Stimulated activated CD4-positive, alpha-beta T cell treated with anti-CD3 and anti-CD28 coated beads, TNF-alpha, amount 100 ng/mL, for 48 hours (primary cell): Measurements from ENCODE around the gene SLC51A.

Experiments
- DNase-seq, 3 donors: peaks; one replicate each; pipeline ENCODE4 v3.0.0-alpha.2; 2020; ENCODE audit warnings: low read depth in 3 of 3

The SLC51A gene

GRCh38 chr3:196215493-196216020, 777 bp upstream of the SLC51A start:
- DNase-seq: no peak

DNA sequence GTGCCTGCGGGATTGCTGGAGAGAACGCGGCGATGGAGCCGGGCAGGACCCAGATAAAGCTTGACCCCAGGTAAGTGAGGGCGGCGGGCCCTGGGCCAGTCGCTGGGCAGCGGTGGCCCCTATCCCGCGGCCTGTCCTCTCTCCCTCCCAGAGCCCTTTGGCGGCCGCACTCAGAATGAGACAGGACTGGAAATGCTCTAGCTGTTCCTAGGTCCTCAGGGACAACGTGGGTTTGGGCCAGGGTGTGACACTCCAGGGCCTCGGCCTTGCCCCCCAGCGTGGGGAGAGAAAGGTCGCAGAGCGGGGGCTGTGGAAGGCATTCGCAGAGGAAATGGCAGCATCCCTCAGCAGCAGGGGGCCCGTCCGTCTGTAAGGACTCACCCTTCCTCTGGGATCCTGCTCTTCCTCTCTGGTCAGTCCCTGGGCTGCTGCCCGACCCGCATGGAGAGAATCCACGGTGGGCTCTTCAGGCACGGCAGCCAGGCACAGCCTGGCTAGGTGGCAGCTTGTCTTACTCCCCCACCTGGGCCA, 412 bp downstream of the SLC51A start:
- no peak for DNase-seq

DNA sequence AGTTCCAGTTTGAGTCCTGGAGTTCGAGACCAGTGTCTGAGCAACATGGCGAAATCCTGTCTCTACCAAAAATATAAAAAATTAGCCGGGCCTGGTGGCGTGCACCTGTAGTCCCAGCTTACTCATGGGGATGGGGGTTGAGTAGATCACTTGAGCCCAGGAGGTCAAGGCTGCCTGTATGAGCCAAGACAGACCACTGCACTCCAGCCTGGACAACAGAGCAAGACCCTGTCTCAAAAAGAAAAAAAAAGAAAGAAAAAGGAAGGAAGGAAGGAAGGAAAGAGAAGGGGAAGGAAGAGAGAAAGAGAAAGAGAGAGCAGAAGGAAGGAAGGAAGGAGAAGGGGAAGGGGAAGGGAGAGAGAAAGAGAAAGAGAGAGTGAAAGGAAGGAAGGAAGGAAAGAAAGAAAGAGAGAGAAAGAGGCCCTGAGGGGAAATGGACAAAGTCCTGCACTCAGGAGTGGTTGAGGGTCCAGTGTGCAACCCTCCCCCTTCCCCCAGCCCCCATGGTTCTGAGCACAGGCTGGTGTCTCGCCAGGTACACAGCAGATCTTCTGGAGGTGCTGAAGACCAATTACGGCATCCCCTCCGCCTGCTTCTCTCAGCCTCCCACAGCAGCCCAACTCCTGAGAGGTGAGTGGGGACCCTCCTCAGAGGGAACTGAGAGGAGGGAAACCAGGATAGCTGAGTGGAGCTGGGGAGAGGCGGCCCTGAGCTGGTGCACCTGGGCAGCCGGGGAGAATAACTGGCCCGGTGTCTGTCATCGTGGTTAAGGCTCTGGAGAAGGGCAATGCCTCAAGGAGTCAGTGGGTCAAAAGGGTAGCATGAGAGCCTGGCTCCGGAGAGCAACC, 1.2 kb downstream of the SLC51A start:
- DNase-seq: no peak

DNA sequence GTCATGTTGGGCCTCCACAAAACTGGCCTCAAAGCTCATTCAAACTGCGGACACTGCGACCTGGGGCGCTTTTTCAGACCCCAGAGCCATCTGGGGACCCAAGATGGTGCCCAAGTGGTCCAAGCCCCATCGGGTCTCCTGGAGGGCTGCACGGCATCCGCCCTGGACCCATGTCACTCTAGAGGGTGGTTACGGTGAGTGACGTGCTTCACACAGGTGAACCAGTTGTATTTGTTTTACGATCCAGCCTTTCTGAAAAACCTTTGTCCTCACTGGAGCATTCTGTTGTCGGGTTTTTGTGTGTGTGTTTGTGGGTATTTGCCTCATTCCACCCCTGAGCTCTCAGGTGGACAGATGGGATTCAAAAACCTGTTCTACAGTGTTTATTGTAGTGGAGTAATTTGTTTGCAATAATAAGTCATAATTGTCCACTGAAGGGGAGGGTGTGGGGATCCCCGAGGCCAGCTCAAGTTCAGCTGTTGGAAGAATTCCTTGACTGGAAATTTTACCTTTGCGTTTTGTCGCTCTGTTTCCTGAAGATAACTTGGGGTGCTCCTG, 1.9 kb downstream of the SLC51A start:
- DNase-seq: no peak

DNA sequence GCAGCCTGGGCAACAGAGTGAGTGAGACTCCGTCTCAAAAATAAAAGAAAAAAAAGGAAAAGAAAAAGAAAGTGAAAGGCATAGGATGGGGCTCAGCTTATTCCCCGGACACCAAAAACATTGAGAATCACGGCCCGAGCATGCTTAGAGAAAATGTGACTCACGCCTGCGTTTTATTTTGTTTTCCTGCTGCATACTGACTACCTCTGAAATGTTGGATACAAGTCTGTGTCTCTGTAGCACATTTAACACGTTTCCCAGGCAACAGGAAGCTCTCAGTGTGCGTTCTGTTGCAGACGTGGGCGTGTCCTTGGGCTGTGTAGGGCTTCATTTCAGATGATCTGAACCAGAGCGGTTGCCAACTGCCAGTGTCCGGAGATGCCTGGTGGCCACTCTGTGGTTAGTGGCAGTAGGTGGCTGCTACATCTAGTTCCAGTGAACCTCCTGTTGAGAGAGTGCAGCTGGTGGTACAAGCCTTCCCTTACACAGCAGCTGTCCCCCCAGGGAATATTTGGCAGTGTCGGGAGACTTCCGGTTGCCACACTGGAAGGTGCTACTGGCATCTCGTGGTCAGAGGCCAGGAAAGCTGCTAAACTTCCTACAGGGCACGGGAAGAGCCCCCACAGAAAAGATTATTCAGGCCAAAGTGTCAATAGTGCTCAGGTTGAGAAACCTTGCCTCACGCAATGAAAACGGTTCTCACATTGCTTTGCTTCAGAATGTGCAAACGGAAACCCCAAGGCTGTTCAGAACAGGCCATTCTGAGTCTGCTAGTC, 3.0 kb downstream of the SLC51A start:
- DNase-seq: peak in 2 of 3 donors; percentile 49 to 58

GRCh38 chr3:196219970-196220311, 3.6 kb downstream of the SLC51A start:
- DNase-seq: no peak

- DNase-seq: no peak
Observed at GRCh38 chr3:196220587-196220986, 4.3 kb downstream of the SLC51A start.

DNA sequence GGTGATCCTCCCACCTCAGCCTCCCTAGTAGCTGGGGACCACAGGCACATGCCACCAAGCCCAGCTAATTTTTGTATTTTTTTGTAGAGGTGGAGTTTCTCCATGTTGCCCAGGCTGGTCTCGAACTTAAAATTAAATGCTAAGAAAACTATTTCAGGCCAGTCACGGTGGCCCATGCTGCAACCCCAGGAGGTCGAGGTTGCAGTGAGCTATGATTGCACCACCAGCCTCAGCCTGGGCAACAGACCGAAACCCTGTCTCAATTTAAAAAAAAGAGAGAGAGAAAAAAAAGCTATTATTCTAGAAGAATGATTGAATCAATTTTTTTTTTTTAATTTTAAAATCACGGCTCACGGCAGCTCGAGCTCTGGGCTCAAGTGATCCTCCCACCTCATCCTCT, 4.7 kb downstream of the SLC51A start:
- DNase-seq: no peak

GRCh38 chr3:196222876-196223595, 6.7 kb downstream of the SLC51A start:
- DNase-seq: no peak

GRCh38 chr3:196225086-196225485, 8.8 kb downstream of the SLC51A start:
- DNase-seq: no peak

DNA sequence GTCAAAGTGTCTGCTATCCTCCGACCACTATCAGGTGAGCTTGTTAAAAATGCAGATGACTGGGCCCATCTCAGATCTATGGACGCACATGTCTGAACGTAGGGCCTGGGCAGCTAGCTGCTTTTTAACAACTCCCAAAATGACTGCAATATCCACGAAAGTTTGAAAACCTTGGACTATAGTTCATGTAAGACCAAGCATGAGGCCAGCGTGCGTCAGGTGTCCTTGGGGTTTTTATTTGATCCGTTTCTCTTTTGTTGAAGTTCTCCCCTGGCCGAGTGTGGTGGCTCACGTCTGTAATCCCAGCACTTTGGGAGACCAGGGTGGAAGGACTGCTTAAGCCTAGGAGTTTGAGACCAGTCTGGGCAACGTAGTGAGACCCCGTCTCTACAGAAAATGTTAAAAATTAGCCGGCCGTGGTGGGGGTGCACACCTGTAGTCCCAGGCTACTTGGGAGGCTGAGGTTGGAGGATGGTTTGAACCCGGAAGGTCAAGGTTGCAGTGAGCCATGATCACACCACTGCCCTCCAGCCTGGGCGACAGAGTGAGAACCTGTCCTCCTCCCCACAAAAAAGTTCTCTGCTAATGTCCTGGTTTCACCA, 9.5 kb downstream of the SLC51A start:
- DNase-seq: no peak

DNA sequence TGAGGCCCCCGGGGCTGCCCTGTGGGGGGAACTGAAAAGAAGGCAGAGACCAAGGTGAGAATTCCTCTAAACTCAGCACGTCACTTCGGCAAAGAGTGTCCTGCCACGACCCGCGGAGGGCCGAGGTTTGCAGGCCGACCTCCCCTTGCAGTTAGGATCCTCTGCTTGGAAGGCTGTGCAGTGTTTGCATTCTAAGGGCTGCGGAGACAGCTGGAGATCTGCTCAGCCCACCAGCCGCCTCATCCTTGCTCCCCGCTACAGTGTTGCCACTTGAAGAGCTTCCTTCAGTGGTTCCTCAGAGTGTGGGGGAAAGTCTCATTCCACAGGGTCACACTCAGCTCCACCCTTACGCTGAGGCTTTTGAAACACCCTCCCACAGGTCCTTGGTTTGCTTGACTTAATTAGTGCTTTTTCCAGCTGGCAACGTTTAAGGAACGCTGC, 10.8 kb downstream of the SLC51A start:
- no peak for DNase-seq

- DNase-seq: no peak
Observed at GRCh38 chr3:196227629-196228493, 11.5 kb downstream of the SLC51A start.

DNA sequence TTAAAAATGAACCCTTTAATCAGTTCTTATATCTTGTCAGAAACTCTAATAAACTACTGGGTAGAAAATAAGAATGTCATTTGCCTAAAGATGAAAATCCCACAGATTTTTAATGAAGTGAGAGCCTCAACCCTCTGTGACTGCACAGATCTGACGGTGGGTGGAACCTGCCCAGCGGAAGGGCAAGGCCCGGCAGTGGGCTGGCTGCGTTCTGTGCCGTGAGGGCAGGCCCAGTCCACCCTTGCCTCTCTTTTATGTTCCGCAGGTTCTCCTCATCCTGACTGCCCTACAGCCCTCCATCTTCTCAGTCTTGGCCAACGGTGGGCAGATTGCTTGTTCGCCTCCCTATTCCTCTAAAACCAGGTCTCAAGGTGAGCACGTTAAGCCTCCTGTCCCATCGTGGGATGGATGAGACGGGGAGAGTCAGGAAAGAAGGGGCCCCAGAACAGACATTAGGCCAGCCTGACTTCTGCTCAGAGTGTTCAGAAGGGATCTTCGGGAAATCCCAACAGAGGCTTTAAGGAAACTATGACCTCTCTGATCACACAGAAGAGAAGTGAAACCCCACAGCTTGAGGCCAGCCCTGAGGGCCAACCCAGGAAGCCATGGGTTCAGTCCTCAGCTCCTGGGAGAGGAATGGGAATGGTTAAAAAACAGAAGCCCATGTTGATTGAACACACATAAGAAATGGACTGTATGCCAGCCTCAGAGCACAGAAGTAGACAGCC, 16.0 kb downstream of the SLC51A start:
- DNase-seq: no peak

GRCh38 chr3:196232882-196233251, 16.5 kb downstream of the SLC51A start:
- DNase-seq: no peak

DNA sequence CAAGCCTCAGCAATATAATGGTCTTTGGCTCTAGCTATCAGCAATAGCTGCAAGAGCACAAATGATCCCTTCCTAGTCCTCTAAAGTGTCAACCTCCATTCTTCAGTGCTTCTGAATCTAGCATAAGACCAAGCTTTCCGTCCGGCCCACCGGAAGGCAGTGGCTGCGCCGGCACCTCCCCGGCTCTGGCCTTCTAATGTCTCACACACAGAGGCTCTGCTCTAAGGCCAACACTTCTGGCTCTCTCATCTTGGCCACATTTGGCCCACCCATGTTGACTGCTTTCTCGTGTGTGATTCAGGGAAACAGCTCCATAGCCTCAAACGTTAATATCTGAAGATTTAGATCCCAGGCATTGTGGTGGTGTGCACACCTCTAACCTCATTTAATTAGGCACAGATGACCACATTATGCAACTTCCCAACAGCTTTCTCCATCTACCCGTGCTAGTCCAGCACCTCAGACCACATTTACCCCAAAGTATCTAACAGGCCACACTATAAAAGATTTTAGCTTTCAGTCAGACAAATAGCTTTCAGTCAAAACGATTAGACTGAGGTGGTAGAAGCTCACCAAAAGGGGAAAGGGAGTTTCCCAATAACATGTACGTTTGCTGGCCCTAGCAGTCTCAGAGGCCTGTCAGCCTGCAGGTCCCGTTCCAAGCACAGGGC, 19.3 kb downstream of the SLC51A start:
- no peak for DNase-seq

DNA sequence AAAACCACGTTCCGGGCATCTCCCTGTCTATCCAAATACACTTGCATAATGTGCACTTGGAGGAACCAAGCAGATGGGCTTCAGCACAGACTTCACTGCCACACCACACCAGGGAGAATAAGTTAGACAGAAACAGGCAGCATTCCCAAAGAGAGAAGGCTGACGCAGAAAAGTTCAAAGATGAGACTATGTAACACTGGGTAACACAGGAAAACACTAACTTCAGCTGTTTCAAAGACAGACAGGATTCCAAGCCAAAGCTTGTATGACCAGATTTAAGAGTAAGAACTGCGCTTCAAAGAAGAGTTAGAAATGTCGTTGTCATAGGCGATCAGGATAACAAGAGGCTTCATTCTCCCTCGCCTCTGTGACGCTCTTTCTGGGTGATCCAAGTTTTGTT, 19.9 kb downstream of the SLC51A start:
- DNase-seq: no peak

GRCh38 chr3:196237203-196237602, 20.9 kb downstream of the SLC51A start:
- DNase-seq: no peak
